K562 (cell line): ENCODE results near the gene SGK1. TPM values are rescaled to one million over a fixed set of nuclear protein-coding genes. Genes with fewer than 3 reads are reported as not detected.
A peak's percentile ranks its signal among the peaks of the same experiment; 100 is the strongest.

ENCODE experiments used
- ATAC-seq: fragments of 200-7000 bp; cut with Tn5 transposase; 3 replicates; pipeline ENCODE4 v1.9.1; 2020; ENCODE audit warnings: moderate library complexity
- BruUV-seq: library from RNA; stranded (reverse); fragments of 400-500 nt; replicated peaks from 2 replicates; lab custom pipeline; 2021; lab: Mats Ljungman, UMichigan
- CTCF ChIA-PET: fragments of 300-600 bp; formaldehyde crosslinking; extraction: SDS; loops from one replicate; lab custom pipeline; 2021; ENCODE audit warnings: low intra/inter-chr PET ratio; lab: Yijun Ruan, JAX
- POLR2A ChIA-PET: fragments of 300-600, 350-650 bp; sonication (Branson Sonifier 250); formaldehyde crosslinking; extraction: SDS; loops from one replicate; lab custom pipeline; 2021; ENCODE audit warnings: antibody characterized with exemption, inconsistent platforms; lab: Yijun Ruan, JAX
- DNase-seq, 4 experiments: peaks; one replicate each; pipeline versions ENCODE4 v3.0.0 to v3.0.0-alpha.2; 2011 to 2018; ENCODE audit warnings: low spot score in 3 of 4, mixed read lengths in 3 of 4; ENCODE audit errors: extremely low read depth in 1 of 4
- FAIRE-seq: peaks from 2 replicates; lab custom pipeline; 2011; peaks lifted over from hg19 to GRCh38; lab: Jason Lieb, UNC
- H2AFZ ChIP-seq: 2 replicates; pipeline ENCODE4 v1.6.0; 2011; ENCODE audit warnings: low read depth, low read length, control low read depth, inconsistent platforms
- H3K27ac ChIP-seq: fragments of 200-600 bp; 3 replicates; pipeline ENCODE4 v1.8.0; 2011; ENCODE audit warnings: low read depth, mild to moderate bottlenecking, control low read depth, inconsistent platforms, low read length, moderate library complexity, mixed read lengths; ENCODE audit errors: extremely low read depth
- H3K27me3 ChIP-seq, 2 experiments: fragments of 300-600 bp in 1 of 2; 2 replicates in 1 of 2; 3 replicates in 1 of 2; pipeline versions ENCODE4 v1.6.0 to v1.8.0; 2011; ENCODE audit warnings: inconsistent platforms in 2 of 2, low read length in 2 of 2, mild to moderate bottlenecking in 1 of 2, mixed read lengths in 1 of 2, moderate library complexity in 1 of 2; ENCODE audit not compliant: control insufficient read depth in 2 of 2, insufficient read depth in 2 of 2
- H3K36me3 ChIP-seq: fragments of 300-600 bp; 3 replicates; pipeline ENCODE4 v1.8.0; 2011; ENCODE audit warnings: mild to moderate bottlenecking, low read length, inconsistent platforms; ENCODE audit not compliant: control insufficient read depth, insufficient read depth
- H3K4me1 ChIP-seq, 2 experiments: fragments of 200-600 bp in 1 of 2; replicated peaks in 1 of 2; 2 replicates in 1 of 2; 3 replicates in 1 of 2; pipeline versions ENCODE4 v1.5.1 to v1.8.0; 2011; ENCODE audit warnings: inconsistent platforms in 2 of 2, low read length in 2 of 2, mild to moderate bottlenecking in 1 of 2, mixed read lengths in 1 of 2, moderate library complexity in 1 of 2; ENCODE audit not compliant: control insufficient read depth in 2 of 2, insufficient read depth in 2 of 2
- H3K4me2 ChIP-seq: 2 replicates; pipeline ENCODE4 v1.6.1; 2011; ENCODE audit warnings: low read length, control low read depth, inconsistent platforms, mixed read lengths; ENCODE audit not compliant: insufficient read depth
- H3K4me3 ChIP-seq: fragments of 200-600 bp; sonication (generic), shearing (Covaris generic); 2 replicates; pipeline ENCODE4 v1.5.1; 2016; ENCODE audit warnings: control low read depth, inconsistent platforms
- H3K79me2 ChIP-seq: fragments of 200-600 bp; 3 replicates; pipeline ENCODE4 v1.8.0; 2011; ENCODE audit warnings: low read length, inconsistent platforms; ENCODE audit not compliant: control insufficient read depth, insufficient read depth
- H3K9ac ChIP-seq, 2 experiments: 2 replicates each; pipeline versions ENCODE4 v1.6.0 to v1.6.1; 2011; ENCODE audit warnings: low read depth in 2 of 2, low read length in 2 of 2, control low read depth in 1 of 2, inconsistent platforms in 1 of 2, mild to moderate bottlenecking in 1 of 2, mixed read lengths in 1 of 2; ENCODE audit not compliant: insufficient read depth in 1 of 2
- H3K9me1 ChIP-seq: one replicate; pipeline ENCODE4 v1.6.0; 2011; ENCODE audit warnings: inconsistent platforms, mild to moderate bottlenecking, low read length, moderate library complexity; ENCODE audit not compliant: control insufficient read depth, insufficient read depth
- H3K9me3 ChIP-seq: replicated peaks from 2 replicates; pipeline ENCODE4 v1.5.1; 2011; ENCODE audit warnings: low read depth, low read length, inconsistent platforms; ENCODE audit not compliant: control insufficient read depth, insufficient read depth
- H4K20me1 ChIP-seq: replicated peaks from 2 replicates; pipeline ENCODE4 v1.6.1; 2011; ENCODE audit warnings: low read length, inconsistent platforms, mixed read lengths; ENCODE audit not compliant: control insufficient read depth, insufficient read depth
- ELF4 ChIP-seq: fragments of 450-650 bp; formaldehyde crosslinking; IDR thresholded peaks from 2 replicates; pipeline ENCODE4 v1.4.0; 2022; ENCODE audit warnings: missing genetic modification characterization
- HNRNPUL1 ChIP-seq: fragments of 200-400 bp; formaldehyde crosslinking; IDR thresholded peaks from 2 replicates; pipeline ENCODE4 v1.6.1; 2017; ENCODE audit warnings: low read length
- MAFG ChIP-seq: fragments of 450-650 bp; conservative IDR thresholded peaks from 2 replicates; pipeline ENCODE4 v1.6.1; 2016; ENCODE audit warnings: missing genetic modification characterization, missing compliant biosample characterization
- MCM3 ChIP-seq: fragments of 450-650 bp; IDR thresholded peaks from 2 replicates; pipeline ENCODE4 v1.6.1; 2016
- MECOM ChIP-seq: fragments of 250-450 bp; sonication (Bioruptor Pico); IDR thresholded peaks from 2 replicates; pipeline ENCODE4 v1.8.0; 2022; ENCODE audit warnings: inconsistent platforms
- NCOA1 ChIP-seq: fragments of 450-650 bp; IDR thresholded peaks from 2 replicates; pipeline ENCODE4 v1.6.1; 2016; ENCODE audit warnings: low read depth
- POLR2AphosphoS2 ChIP-seq: IDR thresholded peaks from 2 replicates; pipeline ENCODE4 v1.6.1; 2012; ENCODE audit warnings: low read length, improper control_type of control experiment
- POLR3A ChIP-seq: IDR thresholded peaks from 2 replicates; pipeline ENCODE4 v1.6.1; 2011; ENCODE audit warnings: borderline replicate concordance, mild to moderate bottlenecking, moderate library complexity; ENCODE audit not compliant: insufficient read length, insufficient read depth; ENCODE audit errors: extremely low read depth
- RBM25 ChIP-seq: fragments of 200-400 bp; formaldehyde crosslinking; IDR thresholded peaks from 2 replicates; pipeline ENCODE4 v1.6.1; 2018; ENCODE audit warnings: low read length, low read depth, moderate library complexity; ENCODE audit not compliant: severe bottlenecking
- TARDBP ChIP-seq: fragments of 450-650 bp; IDR thresholded peaks from 2 replicates; pipeline ENCODE4 v1.6.1; 2016
- U2AF1 ChIP-seq: fragments of 200-400 bp; formaldehyde crosslinking; optimal IDR thresholded peaks from 2 replicates; pipeline ENCODE3; 2017; ENCODE audit warnings: mild to moderate bottlenecking, low read depth, low read length, moderate library complexity
- ZNF274 ChIP-seq: IDR thresholded peaks from 2 replicates; pipeline ENCODE4 v1.6.1; 2011; ENCODE audit warnings: low read depth, mild to moderate bottlenecking, low read length, moderate library complexity, borderline replicate concordance
- ZNF586 ChIP-seq: fragments of 450-650 bp; formaldehyde crosslinking; conservative IDR thresholded peaks from 2 replicates; pipeline ENCODE4 v1.4.0; 2020; ENCODE audit warnings: mild to moderate bottlenecking, moderate library complexity
- ZNF764 ChIP-seq: fragments of 250-450 bp; sonication (Bioruptor Pico); IDR thresholded peaks from 2 replicates; pipeline ENCODE4 v1.4.0; 2020; ENCODE audit warnings: low read depth, mild to moderate bottlenecking, moderate library complexity
- whole genome bisulfite sequencing: fragments of 100-300 bp; shearing (Covaris generic); methylation state at CpG from one replicate; pipeline ENCODE4 v1.1.6; 2016; ENCODE audit warnings: low coverage, mixed read lengths; ENCODE audit not compliant: insufficient coverage; ENCODE audit errors: missing lambda C conversion rate; 5-methylcytosine and 5-hydroxymethylcytosine counted together
- in situ Hi-C: fragments of 300-500 bp; cut with MboI; formaldehyde crosslinking; loops from 4 replicates; pipeline ENCODE4 v1.15.0; 2018; ENCODE audit warnings: inconsistent platforms, mixed read lengths
- intact Hi-C: fragments of 100-400 bp; cut with micrococcal nuclease; formaldehyde crosslinking; loops from 2 replicates; pipeline ENCODE4 v1.14.2; 2022
- polyA plus RNA-seq, 8 experiments: library from polyadenylated mRNA; depleted of rRNA in 4 of 8; stranded (reverse) in 5 of 8; unstranded in 3 of 8; fragments of >200 nt; fragmentation: Nextera tagmentation in 2 of 8; fragmentation: Illumina TruSeq in 1 of 8; extraction: Ambion mirVana in 2 of 8; extraction: Trizol in 1 of 8; gene quantifications; 2 replicates each; pipeline versions ENCODE4 v1.2.1 to v1.2.3, GENCODE V29; 2011 to 2014; ENCODE audit warnings: inconsistent platforms in 1 of 8, missing spikeins in 1 of 8
- total RNA-seq, 7 experiments: library from RNA; depleted of rRNA in 6 of 7; stranded (reverse); fragments of >200 nt in 6 of 7; fragmentation: Illumina TruSeq in 2 of 7; extraction: Trizol in 2 of 7; gene quantifications; 2 replicates each; pipeline versions ENCODE4 v1.2.1 to v1.2.3, GENCODE V29; 2011 to 2021; ENCODE audit warnings: low replicate concordance in 1 of 7
- TF ChIP-seq, protein P1 (sequence below): IDR thresholded peaks from 2 replicates; pipeline ENCODE4 v1.6.1; 2011; ENCODE audit not compliant: insufficient read length; ENCODE audit errors: extremely low read depth

Gene SGK1
- total and polyA plus RNA-seq, 9 of the 15 experiments (the other 6 are each of a cell fraction or from before 2014, with no cell fraction given) = 3.5 to 7.2 (median 3.9) TPM

DNA sequence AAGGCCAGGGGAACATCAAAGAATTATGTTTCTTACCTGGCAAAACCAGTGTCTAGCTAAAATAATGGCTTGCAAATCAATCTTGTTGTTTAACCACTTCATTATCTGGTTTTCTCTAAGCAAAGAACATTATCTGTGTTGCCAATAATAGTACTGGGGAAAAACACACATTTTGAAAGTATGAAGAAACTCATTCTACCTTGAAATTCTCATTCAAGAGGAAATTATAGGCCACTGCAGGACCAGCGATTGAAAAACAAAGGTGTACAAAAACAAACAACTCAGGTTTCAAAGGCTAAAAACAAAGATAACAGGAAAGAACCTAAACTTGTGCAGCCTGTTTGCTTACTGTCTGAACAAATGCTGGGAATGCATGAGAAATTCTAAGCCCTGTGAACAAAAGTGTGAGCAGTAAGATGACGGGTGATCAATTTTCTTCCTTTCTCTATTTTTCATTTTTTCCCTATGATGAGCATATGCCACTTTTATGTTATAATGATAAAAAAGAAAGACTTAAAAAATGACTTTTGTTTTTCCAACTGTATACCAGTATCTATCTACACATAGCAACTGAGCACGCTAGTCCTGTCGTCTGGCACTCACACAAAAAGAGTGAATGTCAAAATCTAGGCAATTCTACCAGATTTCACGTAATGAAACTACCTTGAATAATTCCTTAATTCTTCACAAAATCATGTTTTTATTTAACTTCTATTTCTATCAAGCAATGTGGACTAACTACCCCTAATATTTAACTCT, 117.9 kb downstream of the SGK1 start:
- FAIRE-seq = peak; percentile 51
- H3K79me2 ChIP-seq = no peaks in the 10 kb centered on the region
- TF ChIP-seq TARDBP = no peak
- TF ChIP-seq MECOM = no peak
- no peak for TF ChIP-seq RBM25
- TF ChIP-seq U2AF1 = no peak
- no peak for TF ChIP-seq ZNF586
- TF ChIP-seq ELF4 (CRISPR knock-in tag) = no peak
- no peak for TF ChIP-seq NCOA1
- no peak for TF ChIP-seq MCM3
- no peak for TF ChIP-seq POLR3A
- no peak for TF ChIP-seq MAFG
- TF ChIP-seq POLR2AphosphoS2 = no peak
- TF ChIP-seq, protein P1, sequence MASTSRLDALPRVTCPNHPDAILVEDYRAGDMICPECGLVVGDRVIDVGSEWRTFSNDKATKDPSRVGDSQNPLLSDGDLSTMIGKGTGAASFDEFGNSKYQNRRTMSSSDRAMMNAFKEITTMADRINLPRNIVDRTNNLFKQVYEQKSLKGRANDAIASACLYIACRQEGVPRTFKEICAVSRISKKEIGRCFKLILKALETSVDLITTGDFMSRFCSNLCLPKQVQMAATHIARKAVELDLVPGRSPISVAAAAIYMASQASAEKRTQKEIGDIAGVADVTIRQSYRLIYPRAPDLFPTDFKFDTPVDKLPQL = no peak
- no peak for TF ChIP-seq ZNF764
- no peak for TF ChIP-seq HNRNPUL1
- no peak for TF ChIP-seq ZNF274

More for the DNA sequence above, 117.9 kb downstream of the SGK1 start:
- DNase-seq = no peak
- ChIA-PET CTCF (no interaction called here), POLR2A (no interaction called here)
- 78% methylated on average over 5 of the region's 5 CpGs for WGBS
- peaks cover 15 to 34% of the 10 kb centered on the region in 2 experiments for H3K4me1 ChIP-seq
- H3K36me3 ChIP-seq = no peaks in the 10 kb centered on the region
- no peaks in the 10 kb centered on the region; the same call in 1 of the 2 replicates for H3K9me3 ChIP-seq
- no peak for ATAC-seq
- peak overlapping the region; percentile 46; the same call in 1 of the 2 replicates for H2AFZ ChIP-seq
- H3K9me1 ChIP-seq = no peaks in the 10 kb centered on the region
- BruUV-seq = no TSS peak
- H3K4me3 ChIP-seq = no peak overlapping the region
- H3K27me3 ChIP-seq = no peaks in the 10 kb centered on the region
- H3K27ac ChIP-seq = no peak overlapping the region
- no peaks in the 10 kb centered on the region for H4K20me1 ChIP-seq
- in situ Hi-C loops = no loop called here
- intact Hi-C loops = loop anchor here (5.0 kb wide), 2 partner anchors 52 to 92 kb away; no protein-coding TSS in a partner anchor
- no peak overlapping the region for H3K9ac ChIP-seq
- H3K4me2 ChIP-seq = no peak overlapping the region
